ENCODE results near the gene PTX3.

The PTX3 gene

GRCh38 chr3:157479464-157480243 is 43.0 kb downstream of the PTX3 start:
- Histone ChIP-seq H3K27ac (no peak overlapping the region), H3K27me3 (ENCODE audit: insufficient read depth, low read depth, severe bottlenecking) (no peaks in the 10 kb centered on the region), H3K36me3 (no peaks in the 10 kb centered on the region), H3K4me3 (ENCODE audit: low read depth, low read length) (no peak overlapping the region), H3K9me3 (ENCODE audit: severe bottlenecking) (peaks cover 5% of the 10 kb centered on the region)
- DNase-seq: no peak
- no peak for TF ChIP-seq CTCF (IDR thresholded peaks at IDR 0.05; ENCODE audit: low read depth, low read length)

GRCh38 chr3:157487339-157487738 is 50.7 kb downstream of the PTX3 start:
- DNase-seq: no peak
- no peak for TF ChIP-seq CTCF (IDR thresholded peaks at IDR 0.05; ENCODE audit: low read depth, low read length)
- H3K27ac ChIP-seq: no peak overlapping the region
- H3K4me3 ChIP-seq (ENCODE audit: low read depth, low read length): no peak overlapping the region
- no peaks in the 10 kb centered on the region for H3K9me3 ChIP-seq (ENCODE audit: severe bottlenecking)
- H3K27me3 ChIP-seq (ENCODE audit: insufficient read depth, low read depth, severe bottlenecking): no peaks in the 10 kb centered on the region
- H3K36me3 ChIP-seq: no peaks in the 10 kb centered on the region

GRCh38 chr3:157488144-157488543 is 51.5 kb downstream of the PTX3 start:
- DNase-seq: no peak
- H3K27ac ChIP-seq: no peak overlapping the region
- H3K36me3 ChIP-seq: no peaks in the 10 kb centered on the region
- TF ChIP-seq CTCF (IDR thresholded peaks at IDR 0.05; ENCODE audit: low read depth, low read length): no peak
- H3K27me3 ChIP-seq (ENCODE audit: insufficient read depth, low read depth, severe bottlenecking): no peaks in the 10 kb centered on the region
- no peak overlapping the region for H3K4me3 ChIP-seq (ENCODE audit: low read depth, low read length)
- H3K9me3 ChIP-seq (ENCODE audit: severe bottlenecking): no peaks in the 10 kb centered on the region

DNA sequence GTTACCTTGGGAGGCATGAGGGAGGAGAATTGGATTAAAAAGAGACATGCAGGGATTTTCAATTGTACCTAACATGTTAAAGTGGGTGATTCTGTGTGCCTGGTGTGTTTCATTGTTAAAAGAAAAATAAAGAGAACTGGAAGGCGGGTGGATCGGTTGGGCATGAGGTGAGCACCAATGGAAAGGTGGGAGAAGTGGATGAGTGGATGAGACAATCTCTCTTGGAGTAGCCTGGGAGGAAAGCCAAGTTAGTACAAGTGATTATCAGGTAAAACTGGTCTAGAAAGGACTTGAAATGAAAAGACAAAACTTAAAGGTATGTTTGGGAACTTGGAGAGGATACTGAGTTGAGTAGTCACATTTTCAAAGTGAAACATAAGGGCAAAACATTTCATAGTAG is 54.5 kb downstream of the PTX3 start:
- TF ChIP-seq CTCF (IDR thresholded peaks at IDR 0.05; ENCODE audit: low read depth, low read length): no peak
- Histone ChIP-seq H3K9me3 (ENCODE audit: severe bottlenecking) (no peaks in the 10 kb centered on the region), H3K27ac (no peak overlapping the region), H3K27me3 (ENCODE audit: insufficient read depth, low read depth, severe bottlenecking) (no peaks in the 10 kb centered on the region), H3K36me3 (no peaks in the 10 kb centered on the region), H3K4me3 (ENCODE audit: low read depth, low read length) (no peak overlapping the region)
- no peak for DNase-seq
